NCI-H774 (cell line): Measurements from ENCODE around the gene ZC3H7B.
"Not testable (repeated sequence)": the region's sequence is repeated elsewhere in the genome, so short reads cannot be mapped to it uniquely, and the experiment has no call there.

Experiments used
- DNase-seq: peaks from one replicate; lab custom pipeline; 2025; lab: John Stamatoyannopoulos, UW

ZC3H7B gene

DNA sequence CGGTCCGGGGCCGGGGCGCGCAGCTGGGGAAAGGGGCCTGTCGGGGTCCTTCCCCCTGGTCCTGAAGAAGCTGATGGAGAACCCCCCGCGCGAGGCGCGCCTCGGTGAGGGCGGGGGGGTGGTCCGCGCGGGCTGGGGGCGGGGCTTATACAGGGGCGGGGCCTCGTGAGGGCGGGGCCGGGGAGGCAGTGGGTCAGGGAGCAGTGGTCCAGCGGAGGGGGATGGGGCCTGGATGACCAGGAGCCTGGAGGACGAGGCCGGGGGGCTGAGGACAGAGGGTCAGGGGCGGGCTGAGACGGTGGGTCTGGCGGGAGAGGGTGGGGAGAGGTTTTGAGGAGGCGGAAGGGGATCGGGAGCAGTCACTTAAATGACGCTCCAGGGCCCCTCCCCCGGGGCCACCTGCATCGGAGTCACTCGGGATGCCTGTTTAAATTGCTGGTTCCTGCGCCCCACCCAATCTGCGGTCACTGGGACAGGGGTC, 80.8 kb downstream of the ZC3H7B start:
- no peak for DNase-seq

DNA sequence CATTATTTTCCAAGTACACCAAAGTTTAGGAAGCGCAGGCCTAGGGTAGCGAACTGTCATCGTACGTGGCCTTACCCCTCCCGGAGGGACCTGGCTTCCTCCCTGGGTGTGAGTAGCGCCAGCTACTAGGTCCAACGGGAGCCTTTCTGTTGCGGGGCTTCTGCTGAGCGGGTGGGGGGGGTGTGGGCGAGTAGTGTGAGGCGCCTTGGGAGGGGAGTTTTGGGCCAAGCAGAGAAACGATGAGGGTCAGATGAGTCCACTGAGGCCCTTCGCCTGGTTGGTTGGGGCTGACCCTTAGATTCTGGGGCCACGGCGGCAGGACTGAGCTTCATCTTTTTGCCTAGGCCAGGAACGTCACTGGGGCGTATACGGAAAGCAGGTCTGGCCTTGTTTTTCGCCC, 81.3 kb downstream of the ZC3H7B start:
- DNase-seq: no peak

DNA sequence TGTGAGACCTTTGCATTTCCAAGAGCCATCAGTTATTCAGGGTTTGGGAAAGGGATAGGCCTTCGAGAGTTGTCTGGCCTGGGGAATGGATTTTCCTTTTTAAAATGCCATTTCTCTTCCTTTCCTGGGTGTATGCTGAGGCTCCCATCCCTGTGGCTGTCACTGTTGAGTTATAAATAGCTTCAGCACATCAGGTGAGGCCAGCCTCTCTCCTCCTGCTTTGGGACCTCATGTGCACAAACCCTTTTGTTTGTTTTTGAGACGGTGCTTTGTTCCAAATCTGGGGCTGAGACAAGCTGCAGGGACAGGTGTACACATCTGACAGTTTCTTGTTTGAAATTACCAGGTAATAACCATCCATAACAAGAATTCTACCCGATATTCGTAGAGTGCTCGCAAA, 81.8 kb downstream of the ZC3H7B start:
- DNase-seq: no peak

DNA sequence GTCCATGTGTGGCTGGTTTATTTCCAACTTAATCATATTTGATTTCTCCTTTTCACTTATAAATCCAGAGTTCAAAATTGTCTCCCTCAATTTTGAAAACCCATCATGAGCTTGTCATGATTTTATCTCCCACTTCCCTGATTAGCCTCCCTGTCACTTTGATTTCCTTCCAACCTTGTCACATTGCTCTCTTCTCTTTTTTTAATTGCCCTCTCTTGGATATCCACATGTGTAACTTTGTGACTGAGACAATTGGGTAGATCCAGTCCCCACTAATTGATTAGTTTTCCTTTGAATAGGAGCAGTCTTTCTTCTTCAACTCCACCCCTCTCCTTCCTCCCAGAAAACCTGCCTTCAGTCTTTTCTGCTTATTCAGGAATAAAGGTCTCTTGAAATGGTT, 82.8 kb downstream of the ZC3H7B start:
- DNase-seq: no peak

DNA sequence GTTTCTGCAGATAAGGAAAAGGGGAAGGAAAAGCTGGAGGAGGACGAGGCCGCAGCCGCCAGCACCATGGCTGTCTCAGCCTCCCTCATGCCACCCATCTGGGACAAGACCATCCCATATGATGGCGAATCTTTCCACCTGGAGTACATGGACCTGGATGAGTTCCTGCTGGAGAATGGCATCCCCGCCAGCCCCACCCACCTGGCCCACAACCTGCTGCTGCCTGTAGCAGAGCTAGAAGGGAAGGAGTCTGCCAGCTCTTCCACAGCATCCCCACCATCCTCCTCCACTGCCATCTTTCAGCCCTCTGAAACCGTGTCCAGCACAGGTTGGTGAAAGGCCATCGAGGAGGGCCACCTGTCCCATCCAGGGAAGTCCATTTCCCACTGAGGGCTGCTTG, 86.0 kb downstream of the ZC3H7B start:
- no peak for DNase-seq

DNA sequence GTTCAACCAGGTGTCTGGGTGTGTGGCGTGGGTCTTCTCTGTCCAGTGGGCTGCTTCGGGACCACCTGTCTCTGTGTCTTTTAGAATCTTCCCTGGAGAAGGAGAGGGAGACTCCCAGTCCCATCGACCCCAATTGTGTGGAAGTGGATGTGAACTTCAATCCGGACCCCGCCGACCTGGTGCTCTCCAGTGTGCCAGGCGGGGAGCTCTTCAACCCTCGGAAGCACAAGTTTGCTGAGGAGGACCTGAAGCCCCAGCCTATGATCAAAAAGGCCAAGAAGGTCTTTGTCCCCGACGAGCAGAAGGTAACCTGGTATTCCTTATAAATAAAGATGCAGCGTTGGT, 92.7 kb downstream of the ZC3H7B start:
- no peak for DNase-seq

DNA sequence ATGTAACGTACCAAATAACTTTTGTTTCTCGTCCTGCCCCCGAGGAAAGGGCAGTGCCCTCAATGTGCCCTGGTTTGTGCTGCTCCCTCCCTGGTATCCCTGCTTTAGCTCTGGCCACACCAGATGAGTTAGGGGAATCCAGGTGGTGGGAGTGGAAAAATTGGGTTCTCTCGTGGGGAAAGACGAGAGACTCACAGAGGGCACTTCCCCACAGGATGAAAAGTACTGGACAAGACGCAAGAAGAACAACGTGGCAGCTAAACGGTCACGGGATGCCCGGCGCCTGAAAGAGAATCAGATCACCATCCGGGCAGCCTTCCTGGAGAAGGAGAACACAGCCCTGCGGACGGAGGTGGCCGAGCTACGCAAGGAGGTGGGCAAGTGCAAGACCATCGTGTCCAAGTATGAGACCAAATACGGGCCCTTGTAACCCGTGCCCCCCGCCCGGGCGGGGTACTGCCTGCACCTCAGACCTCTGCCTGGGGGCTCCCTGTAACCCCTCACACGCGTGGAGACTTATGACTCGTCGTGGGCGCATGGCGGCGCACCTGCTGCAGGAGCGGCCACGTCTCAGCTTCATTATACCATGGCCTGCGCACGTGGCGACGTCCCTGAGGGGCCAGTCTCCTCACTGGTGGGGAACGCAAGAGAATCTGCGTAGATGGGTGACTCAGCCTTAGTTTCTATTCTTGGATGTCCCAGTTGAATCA, 94.4 kb downstream of the ZC3H7B start:
- DNase-seq: no peak

DNA sequence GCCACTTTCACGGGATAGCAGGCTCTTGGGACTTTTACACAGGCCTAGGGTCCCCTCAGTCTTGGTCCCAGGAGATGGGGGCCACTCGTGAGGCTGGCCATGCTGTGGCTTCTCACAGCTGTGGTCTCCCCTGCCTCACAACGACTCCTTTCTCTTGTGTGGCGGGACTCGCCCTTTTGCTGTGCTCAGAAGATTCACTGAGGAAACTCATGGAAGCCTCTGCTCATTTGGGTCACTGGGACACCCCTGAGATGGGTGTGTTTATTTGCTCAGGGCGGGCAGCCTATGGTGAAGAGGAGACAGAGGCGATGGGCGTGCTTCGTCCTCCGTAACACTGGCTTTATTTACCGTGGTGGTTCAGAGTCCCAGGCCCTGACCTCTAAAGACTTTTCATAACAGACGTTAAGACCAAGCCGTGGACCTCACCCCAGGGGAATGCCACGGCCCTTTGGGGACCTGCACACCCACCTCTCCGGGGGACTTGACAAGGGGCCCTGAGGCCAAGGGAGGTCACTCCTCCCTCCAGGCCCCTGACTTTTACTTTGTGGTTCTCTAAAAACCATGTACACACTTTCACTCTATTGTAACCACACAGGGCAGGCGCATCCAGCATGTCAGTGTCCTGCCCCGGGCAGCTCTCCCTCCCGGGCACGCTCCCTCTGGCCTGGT, 96.0 kb downstream of the ZC3H7B start:
- no peak for DNase-seq

DNA sequence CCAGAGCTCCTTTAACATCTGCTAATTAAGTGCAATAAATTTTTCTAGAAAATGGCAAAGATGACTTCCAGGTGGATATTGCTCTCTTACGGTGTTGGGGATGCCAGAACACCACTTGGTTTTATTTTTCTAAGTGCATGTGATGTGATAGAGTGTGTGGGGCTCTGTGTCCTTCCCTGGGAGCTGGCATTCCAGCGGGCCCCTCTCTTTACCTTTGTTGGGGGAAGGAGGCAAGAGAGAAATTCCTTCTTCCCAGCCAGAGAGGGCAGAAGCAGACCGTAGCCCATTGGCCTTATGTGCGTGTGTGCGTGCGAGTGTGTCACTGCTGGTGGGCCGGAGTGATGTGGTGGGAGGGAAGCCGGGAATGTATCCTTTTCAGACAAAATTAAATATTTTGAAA, 97.6 kb downstream of the ZC3H7B start:
- no peak for DNase-seq

DNA sequence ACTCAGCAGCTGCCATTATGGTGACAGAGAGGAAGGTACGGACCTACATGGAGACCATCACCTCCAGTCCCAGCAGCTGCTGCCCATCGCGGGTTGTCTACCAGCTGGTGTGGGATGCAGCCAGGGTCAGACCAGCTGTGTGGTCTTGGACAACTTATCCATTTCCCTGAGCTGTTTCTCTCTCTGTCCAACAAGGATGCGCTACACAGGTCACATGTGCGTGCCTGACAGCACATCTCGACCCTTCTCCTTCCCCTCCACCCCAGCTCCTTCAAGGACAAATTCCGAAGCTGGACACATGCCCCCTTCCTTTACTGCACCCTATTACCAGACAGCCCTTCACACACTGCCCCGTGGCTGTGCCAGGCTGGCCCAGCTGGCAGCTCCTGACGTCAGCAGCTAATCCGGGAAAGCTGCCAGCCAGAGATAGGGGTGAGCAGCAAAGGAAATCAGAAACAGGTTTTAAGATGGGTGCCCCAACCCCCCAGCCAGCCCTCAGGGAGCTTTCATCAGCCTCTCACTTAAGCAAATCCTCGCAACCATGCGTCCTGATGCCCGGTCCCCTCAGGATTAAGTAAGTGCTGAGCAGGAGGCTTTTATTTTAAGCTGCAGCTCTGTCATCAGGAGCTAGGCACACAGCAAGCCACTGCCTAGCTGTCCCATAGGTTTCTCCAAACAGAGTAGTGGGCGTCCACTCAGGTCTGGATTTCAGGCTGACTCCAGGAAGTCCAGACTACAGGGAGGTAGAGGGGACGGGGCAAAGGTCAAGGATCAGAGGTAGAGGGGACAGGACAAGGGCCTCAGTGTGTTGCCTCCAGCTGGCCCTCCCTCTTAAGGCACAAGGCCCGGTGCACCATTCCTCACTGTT, 100.7 kb downstream of the ZC3H7B start:
- DNase-seq: no peak

DNA sequence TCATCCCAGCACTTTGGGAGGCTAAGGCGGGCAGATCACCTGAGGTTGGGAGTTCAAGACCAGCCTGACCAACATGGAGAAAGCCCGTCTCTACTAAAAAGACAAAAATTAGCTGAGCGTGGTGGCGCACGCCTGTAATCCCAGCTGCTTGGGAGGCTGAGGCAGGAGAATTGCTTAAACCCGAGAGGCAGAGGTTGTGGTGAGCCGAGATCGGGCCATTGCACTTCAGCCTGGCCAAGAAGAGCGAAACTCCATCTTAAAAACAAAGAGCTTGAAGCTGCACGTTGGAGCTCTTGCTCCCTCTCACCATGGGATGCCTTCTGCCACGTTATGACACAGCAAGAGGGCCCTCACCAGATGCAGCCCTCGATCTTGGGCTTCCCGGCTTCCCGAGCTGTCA, 101.5 kb downstream of the ZC3H7B start:
- not testable (repeated sequence) for DNase-seq

DNA sequence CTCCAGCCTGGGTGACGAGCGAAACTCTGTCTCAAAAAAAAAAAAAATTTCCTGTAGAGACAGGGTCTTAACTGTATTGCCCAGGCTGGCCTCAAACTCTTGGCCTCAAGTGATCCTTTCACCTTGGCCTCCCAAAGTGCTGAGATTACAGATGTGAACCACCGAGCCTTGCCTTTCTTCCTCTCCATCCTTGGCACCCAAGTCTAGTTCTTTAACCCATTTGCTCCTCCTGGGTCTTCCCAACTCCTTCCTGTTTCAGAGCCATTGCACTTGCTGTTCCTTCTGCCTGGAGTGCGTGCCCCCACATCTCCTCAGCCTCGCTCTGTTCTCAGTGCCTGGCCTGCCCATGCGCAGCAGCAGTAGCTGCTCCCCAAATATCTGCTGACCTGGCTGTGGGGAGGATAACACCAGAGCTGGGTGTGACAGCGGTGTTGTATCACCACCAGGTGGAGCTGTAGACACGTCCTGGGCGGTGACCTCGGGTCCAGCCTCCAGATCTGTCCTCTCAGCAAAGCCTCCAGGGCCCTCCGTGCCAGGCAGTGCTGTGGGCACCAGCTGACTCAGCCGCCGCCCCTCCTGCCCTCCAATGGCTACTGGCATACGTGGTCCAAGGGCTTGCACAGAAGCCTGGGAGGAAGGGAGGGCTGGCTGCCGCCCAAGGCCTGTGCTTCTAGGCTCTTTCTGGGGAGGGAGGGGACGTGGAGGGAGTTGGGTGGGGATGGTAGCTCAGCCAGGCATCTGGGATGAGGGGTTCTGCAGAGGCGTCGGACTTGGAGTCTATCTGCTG, 102.4 kb downstream of the ZC3H7B start:
- DNase-seq: peak; percentile 39

DNA sequence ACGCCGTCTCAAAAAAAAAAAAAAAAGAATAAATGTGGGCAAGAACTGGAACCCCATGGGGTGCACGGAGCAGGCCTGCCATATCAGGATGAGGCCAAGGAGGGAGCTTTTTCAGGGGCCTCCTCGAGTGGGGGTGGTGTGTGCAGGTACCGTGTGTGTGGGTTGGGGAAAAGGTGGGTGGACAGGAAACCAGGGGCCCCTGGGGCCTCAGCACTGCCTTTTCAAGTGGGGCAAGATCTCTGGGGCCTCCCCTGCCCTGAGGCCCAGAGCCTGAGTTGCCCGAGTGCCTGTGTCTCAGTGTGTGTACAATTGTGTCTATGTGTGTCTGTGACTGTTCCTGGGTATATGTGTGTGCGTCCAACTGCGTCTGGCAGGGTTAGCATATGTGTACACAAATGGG, 104.3 kb downstream of the ZC3H7B start:
- DNase-seq: no peak

DNA sequence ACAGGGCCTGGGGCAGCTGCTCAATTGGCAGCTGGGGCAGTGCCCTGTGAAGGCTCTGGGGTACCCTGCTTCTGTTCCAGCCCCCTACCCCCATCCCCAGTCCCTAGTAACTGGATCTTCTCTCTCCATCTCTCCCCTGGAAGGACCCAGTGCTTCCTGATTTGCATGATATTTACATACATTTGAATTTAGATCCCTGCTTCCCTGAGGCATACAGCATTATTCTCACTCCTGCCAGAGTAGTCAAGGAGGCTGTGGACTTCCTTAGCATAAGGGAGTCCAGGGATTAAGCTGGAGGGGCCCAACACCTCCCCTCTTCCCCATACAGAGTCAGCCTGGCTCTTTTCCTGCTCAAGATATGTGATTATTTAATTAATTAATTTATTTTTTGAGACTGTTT, 105.1 kb downstream of the ZC3H7B start:
- DNase-seq: no peak

DNA sequence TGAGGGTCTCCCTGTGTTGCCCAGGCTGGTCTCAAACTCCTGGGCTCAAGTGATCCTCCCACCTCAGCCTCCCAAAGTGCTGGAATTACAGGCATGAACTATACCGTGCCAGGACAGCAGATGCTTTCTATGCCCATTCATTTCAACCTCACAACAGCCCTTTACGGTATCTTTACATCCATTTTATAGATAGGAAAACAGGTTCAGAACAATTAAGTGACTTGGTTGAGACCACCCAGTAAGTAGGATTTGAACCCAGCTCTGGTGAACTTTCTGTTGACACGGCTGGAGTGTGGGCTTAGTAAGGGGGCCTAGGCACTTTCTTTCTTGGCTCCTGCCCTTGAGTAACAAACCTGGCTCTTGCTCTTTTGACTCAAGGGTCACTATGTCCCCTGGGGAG, 106.1 kb downstream of the ZC3H7B start:
- DNase-seq: no peak

DNA sequence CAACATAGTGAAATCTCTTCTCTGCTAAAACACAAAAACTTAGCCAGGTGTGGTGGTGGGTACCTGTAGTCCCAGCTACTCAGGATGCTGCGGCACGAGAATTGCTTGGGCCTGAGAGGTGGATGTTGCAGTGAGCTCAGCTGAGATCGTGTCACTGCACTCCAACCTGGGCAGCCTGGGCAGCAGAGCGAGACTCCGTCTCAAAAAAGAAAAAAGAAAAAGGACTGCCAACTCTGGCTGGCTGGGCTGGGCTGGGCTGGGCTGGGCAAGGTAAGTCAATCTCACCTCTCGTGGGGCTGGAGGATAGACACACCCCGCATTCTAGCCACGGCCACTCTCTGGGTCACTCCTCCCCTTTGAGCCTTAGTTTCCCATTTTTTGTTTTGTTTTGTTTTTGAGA, 107.3 kb downstream of the ZC3H7B start:
- DNase-seq: no peak
